ENCODE results near the gene BACH2. TPM values are rescaled to one million over a fixed set of nuclear protein-coding genes. Genes with fewer than 3 reads are reported as not detected.

BACH2 gene
- total RNA-seq, 1 experiment from 2014 or later = 3.3 TPM

GRCh38 chr6:89917801-89918366 lies 378.8 kb downstream of the BACH2 start:
- Histone ChIP-seq H3K27me3 (ENCODE audit: insufficient read depth, low read length) (no peaks in the 10 kb centered on the region), H3K4me3 (replicated peaks in 1 of 2; ENCODE audit: low read depth in 1 of 2, low read length in 2 of 2) (no peak overlapping the region), H3K9me2 (ENCODE audit: insufficient read depth) (no peaks in the 10 kb centered on the region), H2AFZ (ENCODE audit: low read depth, low read length, poor library complexity, severe bottlenecking) (no peak overlapping the region), H3K79me2 (ENCODE audit: insufficient read depth, low read length) (no peaks in the 10 kb centered on the region), H3K9ac (ENCODE audit: low read length) (no peak overlapping the region), H3K4me1 (ENCODE audit: control insufficient read depth in 1 of 2, insufficient read depth in 2 of 2, low read length in 2 of 2) (peaks cover 2 to 13% of the 10 kb centered on the region in 2 experiments; a peak in 3 of 4 replicates), H3K9me3 (ENCODE audit: control insufficient read depth in 1 of 2, insufficient read depth in 1 of 2, low read depth in 1 of 2, low read length in 2 of 2) (no peaks in the 10 kb centered on the region), H3K27ac (ENCODE audit: low read depth, low read length) (no peak overlapping the region), H3K36me3 (ENCODE audit: control insufficient read depth in 1 of 2, insufficient read depth in 2 of 2, low read length in 2 of 2) (no peaks in the 10 kb centered on the region), H3K4me2 (ENCODE audit: low read length) (no peak overlapping the region), H4K20me1 (ENCODE audit: insufficient read depth) (no peaks in the 10 kb centered on the region)
- no TSS peak for BruUV-seq (replicated peaks)
- no peak for ATAC-seq
- ChIA-PET RAD21 (ENCODE audit: low non-redundant PET in 1 of 2, low total read pairs in 2 of 2, uncharacterized antibody in 2 of 2, unreplicated experiment in 2 of 2) (no interaction called here), POLR2A (no interaction called here), CTCF (no interaction called here)
- TF ChIP-seq FOSL1 (IDR thresholded peaks at IDR 0.05; ENCODE audit: low read depth) (no peak), CTCF (IDR thresholded peaks at IDR 0.05 in 2 of 3, conservative IDR thresholded peaks at IDR 0.05 in 1 of 3; ENCODE audit: borderline replicate concordance in 1 of 3, insufficient read depth in 1 of 3, low read depth in 2 of 3, low read length in 2 of 3) (no peak), ZNF274 (IDR thresholded peaks at IDR 0.05; ENCODE audit: low read depth, low read length) (no peak), CBX3 (IDR thresholded peaks at IDR 0.05; ENCODE audit: low read depth) (no peak)
- DNase-seq (ENCODE audit: low read depth, low spot score) = no peak
- intact Hi-C loops (cut with micrococcal nuclease) = no loop called here

- POLR2A ChIA-PET = no interaction called here
- RAD21 ChIA-PET (ENCODE audit: low non-redundant PET in 1 of 2, low total read pairs in 2 of 2, uncharacterized antibody in 2 of 2, unreplicated experiment in 2 of 2) = no interaction called here
- no peak for ATAC-seq
- H3K9ac ChIP-seq (ENCODE audit: low read length) = no peak overlapping the region
- H3K9me3 ChIP-seq (ENCODE audit: control insufficient read depth in 1 of 2, insufficient read depth in 1 of 2, low read depth in 1 of 2, low read length in 2 of 2) = no peaks in the 10 kb centered on the region
- no TSS peak for BruUV-seq (replicated peaks)
- no peak overlapping the region for H2AFZ ChIP-seq (ENCODE audit: low read depth, low read length, poor library complexity, severe bottlenecking)
- intact Hi-C loops (cut with micrococcal nuclease) = no loop called here
- H3K36me3 ChIP-seq (ENCODE audit: control insufficient read depth in 1 of 2, insufficient read depth in 2 of 2, low read length in 2 of 2) = no peaks in the 10 kb centered on the region
- no peak for DNase-seq (ENCODE audit: low read depth, low spot score)
- no peak overlapping the region for H3K27ac ChIP-seq (ENCODE audit: low read depth, low read length)
- H3K4me2 ChIP-seq (ENCODE audit: low read length) = no peak overlapping the region
- no peak overlapping the region for H3K4me3 ChIP-seq (replicated peaks in 1 of 2; ENCODE audit: low read depth in 1 of 2, low read length in 2 of 2)
- peaks cover 2 to 12% of the 10 kb centered on the region in 2 experiments; a peak in 3 of 4 replicates for H3K4me1 ChIP-seq (ENCODE audit: control insufficient read depth in 1 of 2, insufficient read depth in 2 of 2, low read length in 2 of 2)
- no peaks in the 10 kb centered on the region for H4K20me1 ChIP-seq (ENCODE audit: insufficient read depth)
- no peaks in the 10 kb centered on the region for H3K9me2 ChIP-seq (ENCODE audit: insufficient read depth)
- no peaks in the 10 kb centered on the region for H3K79me2 ChIP-seq (ENCODE audit: insufficient read depth, low read length)
- CTCF ChIA-PET = no interaction called here
- no peaks in the 10 kb centered on the region for H3K27me3 ChIP-seq (ENCODE audit: insufficient read depth, low read length)
- TF ChIP-seq YY1 (IDR thresholded peaks at IDR 0.05; ENCODE audit: extremely low read depth, insufficient replicate concordance, low read depth, low read length) (no peak), ZFX (IDR thresholded peaks at IDR 0.05) (no peak), ZNF274 (IDR thresholded peaks at IDR 0.05; ENCODE audit: low read depth, low read length) (no peak), TCF7L2 (IDR thresholded peaks at IDR 0.05; ENCODE audit: borderline replicate concordance, extremely low read depth, insufficient read depth, insufficient read length) (no peak), EZH2 (IDR thresholded peaks at IDR 0.05) (no peak), ZBTB33 (IDR thresholded peaks at IDR 0.05; ENCODE audit: extremely low read depth, insufficient replicate concordance, low read length) (no peak), FOSL1 (IDR thresholded peaks at IDR 0.05; ENCODE audit: low read depth) (no peak), POLR2AphosphoS5 (IDR thresholded peaks at IDR 0.05; ENCODE audit: low read depth, low read length) (no peak), CEBPB (IDR thresholded peaks at IDR 0.05; ENCODE audit: low read depth) (no peak), EGR1 (IDR thresholded peaks at IDR 0.05; ENCODE audit: low read depth) (no peak), CTCF (IDR thresholded peaks at IDR 0.05 in 2 of 3, conservative IDR thresholded peaks at IDR 0.05 in 1 of 3; ENCODE audit: borderline replicate concordance in 1 of 3, insufficient read depth in 1 of 3, low read depth in 2 of 3, low read length in 2 of 3) (no peak)
Observed at GRCh38 chr6:89917216-89917615, 379.4 kb downstream of the BACH2 start.

Measured in HCT116 (cell line).